T-helper 1 cell treated with Interleukin-12 subunit alpha and Interleukin-12 subunit beta and Interleukin-4 antibody, amounts not matched to agents 30 μg/mL and 1 μg/mL, for 36 hours (primary cell): ENCODE data around the gene UCK2.

Experiments
- H3K27ac Mint-ChIP-seq: one replicate; pipeline ENCODE4 v1.8.0; 2021; ENCODE audit warnings: mild to moderate bottlenecking, mixed read lengths
- H3K27me3 Mint-ChIP-seq: one replicate; pipeline ENCODE4 v1.8.0; 2021; ENCODE audit warnings: low read depth, mixed read lengths
- H3K36me3 Mint-ChIP-seq: one replicate; pipeline ENCODE4 v1.8.0; 2021; ENCODE audit warnings: low read depth, mixed read lengths
- H3K4me1 Mint-ChIP-seq: one replicate; pipeline ENCODE4 v1.8.0; 2021; ENCODE audit warnings: low read depth, mixed read lengths
- H3K4me3 Mint-ChIP-seq: one replicate; pipeline ENCODE4 v1.8.0; 2021; ENCODE audit warnings: mild to moderate bottlenecking, moderate library complexity, mixed read lengths
- H3K9me3 Mint-ChIP-seq: one replicate; pipeline ENCODE4 v1.8.0; 2021; ENCODE audit warnings: mixed read lengths

Gene UCK2

GRCh38 chr1:165856021-165856420 lies 28.6 kb downstream of the UCK2 start:
- H3K27me3 Mint-ChIP-seq, result no peaks in the 10 kb centered on the region
- H3K4me1 Mint-ChIP-seq, result peaks cover 29% of the 10 kb centered on the region
- no peak overlapping the region for H3K27ac Mint-ChIP-seq
- no peak overlapping the region for H3K4me3 Mint-ChIP-seq
- no peaks in the 10 kb centered on the region for H3K36me3 Mint-ChIP-seq
- no peaks in the 10 kb centered on the region for H3K9me3 Mint-ChIP-seq

- Mint-ChIP-seq H3K27ac (no peak overlapping the region), H3K27me3 (no peaks in the 10 kb centered on the region), H3K4me3 (no peak overlapping the region), H3K9me3 (no peaks in the 10 kb centered on the region), H3K4me1 (peaks cover 25% of the 10 kb centered on the region), H3K36me3 (no peaks in the 10 kb centered on the region)
These were observed 29.2 kb downstream of the UCK2 start for GRCh38 chr1:165856606-165857005.

GRCh38 chr1:165857046-165857801 lies 29.8 kb downstream of the UCK2 start:
- H3K27me3 Mint-ChIP-seq, result no peaks in the 10 kb centered on the region
- no peak overlapping the region for H3K4me3 Mint-ChIP-seq
- H3K36me3 Mint-ChIP-seq, result no peaks in the 10 kb centered on the region
- H3K27ac Mint-ChIP-seq, result peak overlapping the region; percentile 6
- no peaks in the 10 kb centered on the region for H3K9me3 Mint-ChIP-seq
- peaks cover 21% of the 10 kb centered on the region for H3K4me1 Mint-ChIP-seq

- no peak overlapping the region for H3K4me3 Mint-ChIP-seq
- peaks cover 24% of the 10 kb centered on the region for H3K4me1 Mint-ChIP-seq
- H3K36me3 Mint-ChIP-seq, result no peaks in the 10 kb centered on the region
- H3K27ac Mint-ChIP-seq, result no peak overlapping the region
- no peaks in the 10 kb centered on the region for H3K27me3 Mint-ChIP-seq
- no peaks in the 10 kb centered on the region for H3K9me3 Mint-ChIP-seq
These were observed 31.0 kb downstream of the UCK2 start for GRCh38 chr1:165858364-165858823.

- H3K4me3 Mint-ChIP-seq, result no peak overlapping the region
- H3K36me3 Mint-ChIP-seq, result no peaks in the 10 kb centered on the region
- no peak overlapping the region for H3K27ac Mint-ChIP-seq
- H3K9me3 Mint-ChIP-seq, result no peaks in the 10 kb centered on the region
- no peaks in the 10 kb centered on the region for H3K27me3 Mint-ChIP-seq
- H3K4me1 Mint-ChIP-seq, result peaks cover 17% of the 10 kb centered on the region
These were observed 31.8 kb downstream of the UCK2 start for GRCh38 chr1:165858967-165859845.

GRCh38 chr1:165860065-165860464 lies 32.7 kb downstream of the UCK2 start:
- Mint-ChIP-seq H3K4me1 (peaks cover 14% of the 10 kb centered on the region), H3K36me3 (no peaks in the 10 kb centered on the region), H3K27ac (no peak overlapping the region), H3K4me3 (no peak overlapping the region), H3K9me3 (no peaks in the 10 kb centered on the region), H3K27me3 (no peaks in the 10 kb centered on the region)

GRCh38 chr1:165861911-165862310 lies 34.5 kb downstream of the UCK2 start:
- no peaks in the 10 kb centered on the region for H3K9me3 Mint-ChIP-seq
- H3K27me3 Mint-ChIP-seq, result no peaks in the 10 kb centered on the region
- H3K4me3 Mint-ChIP-seq, result no peak overlapping the region
- H3K36me3 Mint-ChIP-seq, result peaks cover 3% of the 10 kb centered on the region
- H3K27ac Mint-ChIP-seq, result no peak overlapping the region
- H3K4me1 Mint-ChIP-seq, result peaks cover 21% of the 10 kb centered on the region

GRCh38 chr1:165862448-165862847 lies 35.0 kb downstream of the UCK2 start:
- H3K4me3 Mint-ChIP-seq, result no peak overlapping the region
- peaks cover 3% of the 10 kb centered on the region for H3K36me3 Mint-ChIP-seq
- H3K4me1 Mint-ChIP-seq, result peaks cover 18% of the 10 kb centered on the region
- H3K27me3 Mint-ChIP-seq, result no peaks in the 10 kb centered on the region
- H3K9me3 Mint-ChIP-seq, result no peaks in the 10 kb centered on the region
- no peak overlapping the region for H3K27ac Mint-ChIP-seq

GRCh38 chr1:165863346-165863745 lies 35.9 kb downstream of the UCK2 start:
- H3K9me3 Mint-ChIP-seq, result no peaks in the 10 kb centered on the region
- no peak overlapping the region for H3K27ac Mint-ChIP-seq
- no peak overlapping the region for H3K4me3 Mint-ChIP-seq
- peaks cover 18% of the 10 kb centered on the region for H3K4me1 Mint-ChIP-seq
- no peaks in the 10 kb centered on the region for H3K27me3 Mint-ChIP-seq
- peaks cover 3% of the 10 kb centered on the region for H3K36me3 Mint-ChIP-seq

- Mint-ChIP-seq H3K27ac (no peak overlapping the region), H3K27me3 (no peaks in the 10 kb centered on the region), H3K4me3 (no peak overlapping the region), H3K36me3 (peaks cover 3% of the 10 kb centered on the region), H3K4me1 (peaks cover 14% of the 10 kb centered on the region), H3K9me3 (no peaks in the 10 kb centered on the region)
These were observed 38.4 kb downstream of the UCK2 start for GRCh38 chr1:165865633-165866340.

- peaks cover 10% of the 10 kb centered on the region for H3K36me3 Mint-ChIP-seq
- no peaks in the 10 kb centered on the region for H3K9me3 Mint-ChIP-seq
- no peaks in the 10 kb centered on the region for H3K27me3 Mint-ChIP-seq
- H3K4me3 Mint-ChIP-seq, result no peak overlapping the region
- H3K4me1 Mint-ChIP-seq, result peaks cover 26% of the 10 kb centered on the region
- no peak overlapping the region for H3K27ac Mint-ChIP-seq
These were observed 41.9 kb downstream of the UCK2 start for GRCh38 chr1:165869343-165869742.

- H3K27me3 Mint-ChIP-seq, result no peaks in the 10 kb centered on the region
- H3K4me3 Mint-ChIP-seq, result peak overlapping the region; percentile 73
- H3K4me1 Mint-ChIP-seq, result peaks cover 36% of the 10 kb centered on the region
- peaks cover 7% of the 10 kb centered on the region for H3K36me3 Mint-ChIP-seq
- peak overlapping the region; percentile 75 for H3K27ac Mint-ChIP-seq
- H3K9me3 Mint-ChIP-seq, result no peaks in the 10 kb centered on the region
These were observed 44.1 kb downstream of the UCK2 start for GRCh38 chr1:165871311-165872067.

- peaks cover 8% of the 10 kb centered on the region for H3K36me3 Mint-ChIP-seq
These were observed 46.1 kb downstream of the UCK2 start for GRCh38 chr1:165873481-165873880.

GRCh38 chr1:165874643-165875042 lies 47.2 kb downstream of the UCK2 start:
- no peak overlapping the region for H3K4me3 Mint-ChIP-seq
- H3K4me1 Mint-ChIP-seq, result peaks cover 39% of the 10 kb centered on the region
- H3K27me3 Mint-ChIP-seq, result no peaks in the 10 kb centered on the region
- peaks cover 6% of the 10 kb centered on the region for H3K9me3 Mint-ChIP-seq
- peaks cover 11% of the 10 kb centered on the region for H3K36me3 Mint-ChIP-seq
- no peak overlapping the region for H3K27ac Mint-ChIP-seq

More at GRCh38 chr1:165873481-165873880, 46.1 kb downstream of the UCK2 start:
- Mint-ChIP-seq H3K27ac (no peak overlapping the region), H3K9me3 (peaks cover 6% of the 10 kb centered on the region), H3K4me3 (no peak overlapping the region), H3K4me1 (peaks cover 39% of the 10 kb centered on the region), H3K27me3 (no peaks in the 10 kb centered on the region)
